Stimulated activated effector memory CD8-positive, alpha-beta T cell treated with anti-CD3 and anti-CD28 coated beads, Interleukin-12 subunit alpha, Interleukin-12 subunit beta, amount 100 ng/mL, for 72 hours (primary cell): ENCODE measurements around the gene SHPK.

Experiments
- ATAC-seq: fragments of 150-1000 bp; cut with Tn5 transposase; 2 replicates; pipeline ENCODE4 v1.10.0; 2021
- DNase-seq, 2 donors: peaks; one replicate each; pipeline ENCODE4 v3.0.0; 2021 to 2022; ENCODE audit warnings: low spot score in 2 of 2
- H3K27ac Mint-ChIP-seq: one replicate; pipeline ENCODE4 v1.8.0; 2022; ENCODE audit warnings: mild to moderate bottlenecking, mixed read lengths
- H3K36me3 Mint-ChIP-seq: one replicate; pipeline ENCODE4 v1.8.0; 2022; ENCODE audit warnings: mild to moderate bottlenecking, mixed read lengths
- H3K4me1 Mint-ChIP-seq: one replicate; pipeline ENCODE4 v1.8.0; 2022; ENCODE audit warnings: mixed read lengths
- H3K4me3 Mint-ChIP-seq: one replicate; pipeline ENCODE4 v1.8.0; 2022; ENCODE audit warnings: mild to moderate bottlenecking, mixed read lengths
- H3K9me3 Mint-ChIP-seq: one replicate; pipeline ENCODE4 v1.8.0; 2022; ENCODE audit warnings: mixed read lengths

The SHPK gene

GRCh38 chr17:3647251-3647650, 11.2 kb upstream of the SHPK start:
- ATAC-seq (no peak), DNase-seq (no peak)
- Mint-ChIP-seq H3K9me3 (no peaks in the 10 kb centered on the region), H3K4me1 (peaks cover 16% of the 10 kb centered on the region), H3K27ac (no peak overlapping the region), H3K36me3 (peaks cover 46% of the 10 kb centered on the region), H3K4me3 (no peak overlapping the region)

DNA sequence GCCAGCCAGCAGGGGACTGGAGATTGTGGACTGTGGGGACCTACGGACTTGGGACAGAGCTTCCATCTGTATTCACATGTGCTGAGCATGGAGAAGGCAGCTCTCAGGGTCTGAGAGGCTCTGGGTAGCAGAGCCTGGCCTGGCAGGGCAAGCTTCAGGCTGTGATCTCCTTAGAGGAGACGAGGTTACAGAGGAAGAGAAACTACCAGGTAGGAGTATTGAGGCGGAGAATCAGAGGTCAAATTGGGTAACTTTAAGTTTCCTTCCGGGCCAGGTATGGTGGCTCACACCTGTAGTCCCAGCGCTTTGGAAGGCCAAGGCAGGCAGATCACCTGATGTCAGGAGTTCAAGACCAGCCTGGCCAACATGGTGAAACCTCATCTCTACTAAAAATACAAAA, 9.3 kb upstream of the SHPK start:
- no peaks in the 10 kb centered on the region for H3K9me3 Mint-ChIP-seq

GRCh38 chr17:3643889-3644349, 7.9 kb upstream of the SHPK start:
- no peak overlapping the region for H3K4me3 Mint-ChIP-seq
- H3K27ac Mint-ChIP-seq, result peak overlapping the region; percentile 67
- peaks cover 34% of the 10 kb centered on the region for H3K4me1 Mint-ChIP-seq

More for the DNA sequence above, 9.3 kb upstream of the SHPK start:
- peak overlapping the region; percentile 67 for H3K27ac Mint-ChIP-seq
- peaks cover 22% of the 10 kb centered on the region for H3K4me1 Mint-ChIP-seq
- peaks cover 62% of the 10 kb centered on the region for H3K36me3 Mint-ChIP-seq
- H3K4me3 Mint-ChIP-seq, result no peak overlapping the region
- ATAC-seq, result no peak
- no peak for DNase-seq

GRCh38 chr17:3641717-3642486, 5.9 kb upstream of the SHPK start:
- no peak for DNase-seq
- ATAC-seq, result no peak
- Mint-ChIP-seq H3K4me1 (peaks cover 50% of the 10 kb centered on the region), H3K9me3 (no peaks in the 10 kb centered on the region), H3K27ac (peak overlapping the region; percentile 61), H3K4me3 (no peak overlapping the region), H3K36me3 (peaks cover 48% of the 10 kb centered on the region)

More at GRCh38 chr17:3643889-3644349, 7.9 kb upstream of the SHPK start:
- DNase-seq, result no peak
- peaks cover 59% of the 10 kb centered on the region for H3K36me3 Mint-ChIP-seq
- peak; percentile 63 for ATAC-seq
- H3K9me3 Mint-ChIP-seq, result no peaks in the 10 kb centered on the region

DNA sequence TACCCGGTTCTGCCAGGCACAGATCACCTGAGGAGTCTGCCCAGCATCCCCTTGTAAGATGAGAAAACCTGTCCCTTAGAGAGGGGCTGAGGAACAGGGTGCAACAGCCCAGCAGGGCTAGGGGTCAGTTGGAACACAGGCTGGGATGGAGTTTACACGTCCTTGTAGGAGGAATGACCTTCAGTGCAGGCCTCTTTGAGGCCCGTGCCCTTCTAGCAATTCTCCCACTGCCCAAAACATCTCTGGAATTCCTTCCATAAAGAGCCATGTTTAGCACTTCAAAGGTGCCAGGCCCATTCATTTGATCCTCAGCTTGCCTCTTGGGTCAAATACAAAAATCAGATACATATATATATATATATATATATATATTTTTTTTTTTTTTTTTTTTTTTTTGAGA, 5.0 kb upstream of the SHPK start:
- no peak overlapping the region for H3K4me3 Mint-ChIP-seq
- H3K36me3 Mint-ChIP-seq, result peaks cover 47% of the 10 kb centered on the region
- no peaks in the 10 kb centered on the region for H3K9me3 Mint-ChIP-seq
- DNase-seq (no peak), ATAC-seq (no peak)
- H3K4me1 Mint-ChIP-seq, result peaks cover 50% of the 10 kb centered on the region
- peak overlapping the region; percentile 87 for H3K27ac Mint-ChIP-seq

DNA sequence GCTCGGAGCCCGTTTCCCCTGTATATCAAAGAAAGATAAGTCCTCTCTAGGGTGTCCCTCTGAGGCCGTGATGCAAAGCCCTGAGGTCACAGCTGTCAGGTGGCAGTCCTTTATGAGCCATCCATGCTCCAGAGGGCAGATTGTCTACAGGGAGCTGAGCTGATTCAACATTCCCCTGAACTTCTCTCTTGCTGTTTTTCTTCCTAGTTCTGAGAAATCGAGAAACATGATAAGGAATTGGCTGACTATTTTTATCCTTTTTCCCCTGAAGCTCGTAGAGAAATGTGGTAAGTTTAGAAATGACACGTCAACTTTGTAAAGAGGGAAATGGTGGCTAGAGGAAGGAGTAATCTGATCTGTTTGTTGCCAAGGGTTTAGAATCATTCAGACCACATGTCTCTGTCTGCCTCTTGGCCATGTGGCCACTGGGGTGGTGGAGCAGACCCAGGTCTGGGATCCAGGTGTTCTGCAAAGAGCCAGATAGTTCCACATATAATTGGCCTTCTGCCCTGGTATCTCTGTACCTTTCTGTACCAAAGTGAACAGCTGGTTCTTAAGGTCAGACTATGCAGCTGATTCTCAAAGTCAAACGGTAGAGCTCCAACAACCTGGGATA, 4.0 kb upstream of the SHPK start:
- DNase-seq (no peak), ATAC-seq (peak; percentile 44)
- Mint-ChIP-seq H3K9me3 (no peaks in the 10 kb centered on the region), H3K36me3 (peaks cover 49% of the 10 kb centered on the region), H3K4me1 (peaks cover 53% of the 10 kb centered on the region), H3K4me3 (peak overlapping the region; percentile 91), H3K27ac (peak overlapping the region; percentile 87)

DNA sequence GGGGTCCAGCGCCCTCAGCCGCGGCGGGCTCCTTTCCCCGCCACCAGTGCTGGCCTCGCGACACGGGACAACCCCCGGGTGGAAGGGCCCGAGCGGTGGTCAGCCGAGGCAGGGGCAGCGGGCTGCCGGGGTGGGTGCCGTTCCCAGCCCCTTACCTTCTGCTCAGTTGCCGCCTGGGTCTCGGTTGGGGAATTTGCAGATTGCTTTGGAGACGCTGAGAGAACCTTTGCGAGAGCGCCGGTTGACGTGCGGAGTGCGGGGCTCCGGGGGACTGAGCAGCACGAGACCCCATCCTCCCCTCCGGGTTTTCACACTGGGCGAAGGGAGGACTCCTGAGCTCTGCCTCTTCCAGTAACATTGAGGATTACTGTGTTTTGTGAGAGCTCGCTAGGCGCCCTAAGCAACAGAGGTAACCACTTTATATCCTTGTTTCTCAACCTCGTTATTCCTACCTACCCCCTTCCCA, 891 bp upstream of the SHPK start:
- DNase-seq, result no peak
- ATAC-seq, result no peak
- Mint-ChIP-seq H3K27ac (peak overlapping the region; percentile 97), H3K4me3 (peak overlapping the region; percentile 91), H3K9me3 (no peaks in the 10 kb centered on the region), H3K4me1 (peaks cover 48% of the 10 kb centered on the region), H3K36me3 (peaks cover 45% of the 10 kb centered on the region)

DNA sequence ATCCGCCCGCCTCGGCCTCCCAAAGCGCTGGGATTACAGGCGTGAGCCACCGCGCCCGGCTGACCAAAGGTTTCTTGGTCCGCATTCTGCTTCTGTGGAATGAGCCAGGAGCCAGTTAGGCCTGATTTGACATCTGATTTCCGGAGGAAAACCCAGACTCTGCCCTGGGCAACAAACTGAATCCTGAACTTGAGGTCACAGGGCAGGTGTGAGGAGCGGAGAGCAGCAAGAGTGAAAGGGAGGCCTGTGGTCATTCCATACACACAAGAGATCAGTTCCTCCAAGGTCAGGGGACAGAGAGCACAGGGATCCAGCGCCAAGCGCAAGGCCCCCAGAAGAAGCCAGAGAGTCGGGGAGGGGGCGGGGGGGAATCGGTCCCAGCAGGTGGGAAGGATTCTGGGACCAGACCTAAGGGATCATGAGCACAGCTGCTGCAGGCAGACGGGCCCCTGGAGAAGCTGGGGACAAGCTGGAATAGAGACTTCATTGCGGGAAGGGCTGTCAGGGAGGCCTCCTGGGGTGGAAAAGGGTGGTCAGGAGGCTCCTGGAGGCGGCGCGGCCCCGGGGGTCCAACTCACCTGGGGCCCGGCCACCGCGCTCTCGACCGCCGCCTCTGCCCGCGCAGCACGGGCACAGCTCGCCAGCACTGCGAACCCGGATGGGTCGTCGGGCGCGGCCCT, 436 bp downstream of the SHPK start:
- DNase-seq, result no peak
- Mint-ChIP-seq H3K4me1 (peaks cover 45% of the 10 kb centered on the region), H3K4me3 (peak overlapping the region; percentile 91), H3K9me3 (no peaks in the 10 kb centered on the region), H3K27ac (peak overlapping the region; percentile 97), H3K36me3 (peaks cover 38% of the 10 kb centered on the region)
- peak; percentile 39 for ATAC-seq

GRCh38 chr17:3632287-3632686, 3.8 kb downstream of the SHPK start:
- Mint-ChIP-seq H3K27ac (no peak overlapping the region), H3K4me3 (no peak overlapping the region), H3K36me3 (peaks cover 52% of the 10 kb centered on the region), H3K4me1 (peaks cover 18% of the 10 kb centered on the region), H3K9me3 (no peaks in the 10 kb centered on the region)
- no peak for DNase-seq
- ATAC-seq, result no peak

DNA sequence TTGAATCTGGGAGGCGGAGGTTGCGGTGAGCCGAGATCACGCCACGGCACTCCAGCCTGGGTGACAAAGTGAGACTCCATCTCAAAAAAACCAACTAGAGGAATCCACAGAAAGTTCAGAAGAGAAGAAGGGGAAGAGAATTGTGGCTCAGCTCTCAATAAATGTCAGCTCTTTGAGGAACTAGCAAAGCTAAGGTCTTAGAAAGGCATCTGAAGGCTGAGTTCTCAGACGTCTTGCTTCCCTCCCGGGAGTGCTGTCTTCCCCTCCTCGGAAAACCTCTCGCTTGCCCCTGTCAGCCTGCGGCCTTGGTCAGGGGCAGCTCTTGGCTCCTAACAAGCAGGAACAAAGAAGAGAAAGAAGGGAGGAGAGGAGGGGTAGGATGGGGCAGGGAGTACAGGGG, 5.3 kb downstream of the SHPK start:
- peaks cover 14% of the 10 kb centered on the region for H3K4me1 Mint-ChIP-seq
- H3K9me3 Mint-ChIP-seq, result no peaks in the 10 kb centered on the region
- H3K4me3 Mint-ChIP-seq, result no peak overlapping the region
- ATAC-seq (no peak), DNase-seq (no peak)
- peaks cover 61% of the 10 kb centered on the region for H3K36me3 Mint-ChIP-seq
- H3K27ac Mint-ChIP-seq, result peak overlapping the region; percentile 15

DNA sequence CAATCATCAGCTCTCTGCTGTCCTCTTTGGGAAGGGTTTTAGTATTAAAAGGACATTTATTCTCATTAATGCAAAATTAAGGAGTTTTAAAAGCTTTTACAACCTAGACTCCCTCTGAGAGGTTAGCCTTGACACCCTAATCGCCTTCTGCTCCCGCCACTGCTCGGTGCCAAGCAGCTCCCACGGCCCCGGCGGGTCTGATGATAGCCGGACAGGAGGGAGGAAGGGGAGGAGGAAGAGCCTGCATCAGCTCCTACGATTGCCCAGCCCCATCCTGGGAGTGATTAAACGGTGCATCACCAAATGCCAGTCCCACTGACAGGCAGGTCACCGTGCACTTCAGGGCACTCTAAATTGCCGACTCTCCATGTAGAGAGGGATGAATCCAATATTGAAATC, 8.3 kb downstream of the SHPK start:
- no peak for ATAC-seq
- no peak for DNase-seq
- no peak overlapping the region for H3K4me3 Mint-ChIP-seq
- no peaks in the 10 kb centered on the region for H3K4me1 Mint-ChIP-seq
- peaks cover 66% of the 10 kb centered on the region for H3K36me3 Mint-ChIP-seq
- H3K27ac Mint-ChIP-seq, result no peak overlapping the region
- no peaks in the 10 kb centered on the region for H3K9me3 Mint-ChIP-seq

DNA sequence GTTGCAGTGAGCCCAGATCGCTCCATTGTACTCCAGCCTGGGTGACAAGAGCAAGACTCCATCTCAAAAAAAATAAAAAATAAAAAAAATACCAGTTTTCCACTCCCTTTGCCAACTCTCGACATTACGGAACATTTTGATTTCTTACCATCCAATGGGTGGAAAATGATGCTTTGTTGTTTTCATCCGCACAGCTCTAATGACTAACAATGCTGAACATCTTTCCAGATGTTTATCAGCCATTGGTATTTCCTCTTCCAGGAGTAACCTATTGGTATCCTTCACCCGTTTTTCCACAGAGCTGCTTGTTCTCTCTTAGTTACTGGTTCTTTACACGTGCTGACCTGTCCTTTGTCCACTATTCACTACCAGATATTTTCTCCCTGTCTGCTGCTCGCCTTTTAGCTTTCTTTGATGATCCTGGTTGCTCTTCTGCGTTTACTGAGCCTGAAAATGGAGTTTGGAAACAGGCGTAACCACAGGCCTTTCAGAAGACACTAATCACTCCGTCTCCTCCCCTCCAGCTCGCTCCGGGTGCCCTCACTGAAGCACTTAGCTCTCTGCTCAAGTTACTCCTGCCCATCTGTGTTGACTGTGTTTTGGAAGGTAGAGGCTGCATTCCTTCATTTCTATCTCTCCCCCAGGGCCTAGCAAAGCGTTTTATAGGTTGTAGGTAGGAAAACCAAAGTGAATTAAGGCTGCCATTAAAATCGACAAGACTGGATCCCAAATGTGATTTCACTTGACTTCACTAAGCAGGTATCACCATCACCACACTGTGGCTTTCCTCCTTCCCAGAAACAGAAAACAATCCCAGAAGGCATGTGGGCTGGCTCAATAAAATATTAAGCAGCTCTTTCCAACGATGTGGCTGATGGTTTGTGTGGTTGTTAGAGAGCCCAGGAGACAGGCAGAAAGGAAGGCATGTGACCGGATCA, 8.9 kb downstream of the SHPK start:
- no peak for ATAC-seq
- peaks cover 73% of the 10 kb centered on the region for H3K36me3 Mint-ChIP-seq
- no peak overlapping the region for H3K4me3 Mint-ChIP-seq

GRCh38 chr17:3622977-3623594, 13.0 kb downstream of the SHPK start:
- no peaks in the 10 kb centered on the region for H3K9me3 Mint-ChIP-seq
- no peak overlapping the region for H3K4me3 Mint-ChIP-seq
- no peak for DNase-seq
- H3K27ac Mint-ChIP-seq, result no peak overlapping the region
- H3K36me3 Mint-ChIP-seq, result peaks cover 92% of the 10 kb centered on the region
- no peak for ATAC-seq
- H3K4me1 Mint-ChIP-seq, result no peaks in the 10 kb centered on the region

More for the DNA sequence above, 8.9 kb downstream of the SHPK start:
- H3K4me1 Mint-ChIP-seq, result no peaks in the 10 kb centered on the region
- no peak overlapping the region for H3K27ac Mint-ChIP-seq
- no peak for DNase-seq
- H3K9me3 Mint-ChIP-seq, result no peaks in the 10 kb centered on the region

GRCh38 chr17:3621146-3621720, 14.8 kb downstream of the SHPK start:
- H3K9me3 Mint-ChIP-seq, result no peaks in the 10 kb centered on the region
- DNase-seq (no peak), ATAC-seq (no peak)
- no peak overlapping the region for H3K4me3 Mint-ChIP-seq
- no peaks in the 10 kb centered on the region for H3K4me1 Mint-ChIP-seq
- peaks cover 92% of the 10 kb centered on the region for H3K36me3 Mint-ChIP-seq
- H3K27ac Mint-ChIP-seq, result no peak overlapping the region
